Measurements from ENCODE around the gene RTBDN. TPM values are rescaled to one million over a fixed set of nuclear protein-coding genes. Genes with fewer than 3 reads are reported as not detected.

Gene RTBDN
- total RNA-seq, 1 experiment from 2014 or later: 2.4 TPM

- no peaks in the 10 kb centered on the region for H3K9me3 ChIP-seq (ENCODE audit: control insufficient read depth, insufficient read depth, low read depth, low read length)
- DNase-seq (ENCODE audit: low read depth, low spot score) (no peak), ATAC-seq (no peak)
- ChIA-PET CTCF (no interaction called here), POLR2A (interaction anchor here (1.2 to 2.7 kb wide), 2 partner anchors 10 to 13 kb away, joined by 3 to 16 read pairs; partner anchors contain the start of gene JUNB)
- no peaks in the 10 kb centered on the region for H3K36me3 ChIP-seq (ENCODE audit: control insufficient read depth, insufficient read depth, low read length)
- peak overlapping the region; percentile 53 to 81; a peak in 3 of 4 replicates for H3K4me3 ChIP-seq (ENCODE audit: low read depth in 2 of 2, low read length in 2 of 2)
- H3K4me1 ChIP-seq (ENCODE audit: control insufficient read depth, insufficient read depth, low read length): peaks cover 24% of the 10 kb centered on the region
- no TSS peak for BruUV-seq (replicated peaks)
- intact Hi-C loops (cut with micrococcal nuclease; ENCODE audit: unreplicated experiment): no loop called here
- peak overlapping the region; percentile 87 for H3K27ac ChIP-seq (ENCODE audit: low read length)
- TF ChIP-seq TCF7L2 (IDR thresholded peaks at IDR 0.05; ENCODE audit: low read depth, low read length): no peak
- no peak for TF ChIP-seq SIN3A (IDR thresholded peaks at IDR 0.05; ENCODE audit: borderline replicate concordance, insufficient read depth, low read depth, low read length)
- TF ChIP-seq CTCF (IDR thresholded peaks at IDR 0.05): no peak
- no peak for TF ChIP-seq POLR2AphosphoS5 (IDR thresholded peaks at IDR 0.05; ENCODE audit: low read depth, low read length)
- no peak for TF ChIP-seq REST (IDR thresholded peaks at IDR 0.05; ENCODE audit: insufficient read depth in 1 of 2, low read depth in 2 of 2, low read length in 1 of 2)
- no peaks in the 10 kb centered on the region for H3K27me3 ChIP-seq (ENCODE audit: control insufficient read depth, insufficient read depth, low read length)
- in situ Hi-C loops (cut with HindIII; ENCODE audit: low pct_unique_long_range_greater_than_20kb, low sequenced_read_pairs): no loop called here
Observed at GRCh38 chr19:12779162-12779993, 55.0 kb downstream of the RTBDN start.

DNA sequence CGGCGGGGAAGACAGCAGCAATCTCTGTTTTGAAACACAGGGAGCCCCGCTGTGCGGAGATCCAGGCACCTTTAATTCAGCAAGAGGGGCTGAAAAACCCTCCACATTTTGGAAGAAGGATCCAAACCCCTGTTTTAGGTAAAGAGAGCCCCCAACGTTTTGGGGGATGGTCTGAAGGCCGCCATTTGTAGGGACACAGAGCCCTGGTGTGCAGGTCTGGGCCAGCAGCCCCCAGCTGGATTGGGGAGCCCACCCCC, 55.5 kb downstream of the RTBDN start:
- Histone ChIP-seq H3K4me1 (ENCODE audit: control insufficient read depth, insufficient read depth, low read length) (peaks cover 20% of the 10 kb centered on the region), H3K36me3 (ENCODE audit: control insufficient read depth, insufficient read depth, low read length) (no peaks in the 10 kb centered on the region), H3K27me3 (ENCODE audit: control insufficient read depth, insufficient read depth, low read length) (no peaks in the 10 kb centered on the region), H3K27ac (ENCODE audit: low read length) (peak overlapping the region; percentile 87), H3K9me3 (ENCODE audit: control insufficient read depth, insufficient read depth, low read depth, low read length) (no peaks in the 10 kb centered on the region), H3K4me3 (ENCODE audit: low read depth in 2 of 2, low read length in 2 of 2) (peak overlapping the region; percentile 53 to 81)
- ATAC-seq (no peak), DNase-seq (ENCODE audit: low read depth, low spot score) (no peak)
- POLR2A ChIA-PET: interaction anchor here (0.5 to 2.7 kb wide), 3 partner anchors 11 to 141 kb away, joined by 3 to 16 read pairs (median 3); partner anchors contain the start of gene JUNB
- intact Hi-C loops (cut with micrococcal nuclease; ENCODE audit: unreplicated experiment): no loop called here
- TF ChIP-seq TCF7L2 (IDR thresholded peaks at IDR 0.05; ENCODE audit: low read depth, low read length) (no peak), REST (IDR thresholded peaks at IDR 0.05; ENCODE audit: insufficient read depth in 1 of 2, low read depth in 2 of 2, low read length in 1 of 2) (no peak), CTCF (IDR thresholded peaks at IDR 0.05) (no peak), POLR2AphosphoS5 (IDR thresholded peaks at IDR 0.05; ENCODE audit: low read depth, low read length) (no peak), SIN3A (IDR thresholded peaks at IDR 0.05; ENCODE audit: borderline replicate concordance, insufficient read depth, low read depth, low read length) (no peak)
- in situ Hi-C loops (cut with HindIII; ENCODE audit: low pct_unique_long_range_greater_than_20kb, low sequenced_read_pairs): no loop called here
- CTCF ChIA-PET: interaction anchor here (3.3 kb wide), 1 partner anchor 17 kb away, joined by 23 read pairs; no protein-coding TSS in a partner anchor
- TSS peak; percentile 84 for BruUV-seq (replicated peaks)

All from Panc1 (cell line).